ENCODE measurements around the gene PROSER2.

The PROSER2 gene

GRCh38 chr10:11813855-11814567 lies 9.1 kb upstream of the PROSER2 start:
- Mint-ChIP-seq H3K27ac (no peak overlapping the region), H3K9me3 (no peaks in the 10 kb centered on the region), H3K4me1 (no peaks in the 10 kb centered on the region), H3K36me3 (no peaks in the 10 kb centered on the region), H3K4me3 (no peak overlapping the region), H3K27me3 (peaks cover 4% of the 10 kb centered on the region)
- no peak for DNase-seq (ENCODE audit: low spot score in 2 of 2)
- no peak for ATAC-seq (ENCODE audit: low read depth)

GRCh38 chr10:11819027-11819426 lies 4.1 kb upstream of the PROSER2 start:
- Mint-ChIP-seq H3K27me3 (peaks cover 10% of the 10 kb centered on the region), H3K36me3 (no peaks in the 10 kb centered on the region)

GRCh38 chr10:11822026-11822756 lies 965 bp upstream of the PROSER2 start:
- H3K36me3 Mint-ChIP-seq: peaks cover 1% of the 10 kb centered on the region
- no peaks in the 10 kb centered on the region for H3K9me3 Mint-ChIP-seq

More at GRCh38 chr10:11819027-11819426, 4.1 kb upstream of the PROSER2 start:
- Mint-ChIP-seq H3K9me3 (no peaks in the 10 kb centered on the region), H3K4me1 (peaks cover 4% of the 10 kb centered on the region), H3K27ac (no peak overlapping the region), H3K4me3 (no peak overlapping the region)
- ATAC-seq (ENCODE audit: low read depth) (no peak), DNase-seq (ENCODE audit: low spot score in 2 of 2) (no peak)

GRCh38 chr10:11822809-11823121 lies 391 bp upstream of the PROSER2 start:
- Mint-ChIP-seq H3K36me3 (peaks cover 1% of the 10 kb centered on the region), H3K27ac (no peak overlapping the region), H3K27me3 (peaks cover 23% of the 10 kb centered on the region), H3K4me3 (no peak overlapping the region), H3K9me3 (no peaks in the 10 kb centered on the region), H3K4me1 (peaks cover 4% of the 10 kb centered on the region)
- DNase-seq (ENCODE audit: low spot score in 2 of 2) (no peak), ATAC-seq (ENCODE audit: low read depth) (no peak)

More at GRCh38 chr10:11822026-11822756, 965 bp upstream of the PROSER2 start:
- Mint-ChIP-seq H3K27ac (no peak overlapping the region), H3K4me3 (peak overlapping the region; percentile 5), H3K4me1 (peaks cover 4% of the 10 kb centered on the region), H3K27me3 (peaks cover 20% of the 10 kb centered on the region)
- DNase-seq (ENCODE audit: low spot score in 2 of 2) (no peak), ATAC-seq (ENCODE audit: low read depth) (no peak)

GRCh38 chr10:11823989-11824346 lies 812 bp downstream of the PROSER2 start:
- Mint-ChIP-seq H3K4me3 (no peak overlapping the region), H3K36me3 (peaks cover 1% of the 10 kb centered on the region), H3K4me1 (peaks cover 4% of the 10 kb centered on the region), H3K27me3 (peaks cover 24% of the 10 kb centered on the region), H3K27ac (no peak overlapping the region), H3K9me3 (no peaks in the 10 kb centered on the region)
- DNase-seq (ENCODE audit: low spot score in 2 of 2): no peak
- no peak for ATAC-seq (ENCODE audit: low read depth)

GRCh38 chr10:11824376-11824775 lies 1.2 kb downstream of the PROSER2 start:
- ATAC-seq (ENCODE audit: low read depth): no peak
- no peak for DNase-seq (ENCODE audit: low spot score in 2 of 2)
- H3K27me3 Mint-ChIP-seq: peaks cover 24% of the 10 kb centered on the region
- peaks cover 4% of the 10 kb centered on the region for H3K4me1 Mint-ChIP-seq
- no peak overlapping the region for H3K27ac Mint-ChIP-seq
- peaks cover 1% of the 10 kb centered on the region for H3K36me3 Mint-ChIP-seq
- no peaks in the 10 kb centered on the region for H3K9me3 Mint-ChIP-seq
- H3K4me3 Mint-ChIP-seq: no peak overlapping the region

GRCh38 chr10:11824825-11825224 lies 1.7 kb downstream of the PROSER2 start:
- ATAC-seq (ENCODE audit: low read depth) (no peak), DNase-seq (ENCODE audit: low spot score in 2 of 2) (no peak)
- H3K9me3 Mint-ChIP-seq: no peaks in the 10 kb centered on the region
- peaks cover 24% of the 10 kb centered on the region for H3K27me3 Mint-ChIP-seq
- H3K4me1 Mint-ChIP-seq: peaks cover under 1% of the 10 kb centered on the region
- no peak overlapping the region for H3K4me3 Mint-ChIP-seq
- H3K27ac Mint-ChIP-seq: no peak overlapping the region
- peaks cover 1% of the 10 kb centered on the region for H3K36me3 Mint-ChIP-seq

GRCh38 chr10:11825796-11826414 lies 2.7 kb downstream of the PROSER2 start:
- H3K27ac Mint-ChIP-seq: no peak overlapping the region

GRCh38 chr10:11827006-11827405 lies 3.9 kb downstream of the PROSER2 start:
- no peak overlapping the region for H3K27ac Mint-ChIP-seq
- DNase-seq (ENCODE audit: low spot score in 2 of 2): no peak
- ATAC-seq (ENCODE audit: low read depth): no peak

More at GRCh38 chr10:11825796-11826414, 2.7 kb downstream of the PROSER2 start:
- Mint-ChIP-seq H3K36me3 (peaks cover 1% of the 10 kb centered on the region), H3K4me1 (no peaks in the 10 kb centered on the region), H3K9me3 (no peaks in the 10 kb centered on the region), H3K27me3 (peaks cover 26% of the 10 kb centered on the region), H3K4me3 (no peak overlapping the region)
- ATAC-seq (ENCODE audit: low read depth): no peak
- no peak for DNase-seq (ENCODE audit: low spot score in 2 of 2)

GRCh38 chr10:11827414-11827813 lies 4.3 kb downstream of the PROSER2 start:
- H3K4me3 Mint-ChIP-seq: no peak overlapping the region
- ATAC-seq (ENCODE audit: low read depth) (no peak), DNase-seq (ENCODE audit: low spot score in 2 of 2) (no peak)
- no peaks in the 10 kb centered on the region for H3K9me3 Mint-ChIP-seq
- peaks cover 26% of the 10 kb centered on the region for H3K27me3 Mint-ChIP-seq
- peaks cover 1% of the 10 kb centered on the region for H3K36me3 Mint-ChIP-seq
- no peaks in the 10 kb centered on the region for H3K4me1 Mint-ChIP-seq
- no peak overlapping the region for H3K27ac Mint-ChIP-seq

More at GRCh38 chr10:11827006-11827405, 3.9 kb downstream of the PROSER2 start:
- Mint-ChIP-seq H3K27me3 (peaks cover 26% of the 10 kb centered on the region), H3K36me3 (peaks cover 1% of the 10 kb centered on the region), H3K4me1 (no peaks in the 10 kb centered on the region), H3K4me3 (no peak overlapping the region), H3K9me3 (no peaks in the 10 kb centered on the region)

GRCh38 chr10:11828682-11829284 lies 5.6 kb downstream of the PROSER2 start:
- ATAC-seq (ENCODE audit: low read depth) (no peak), DNase-seq (ENCODE audit: low spot score in 2 of 2) (no peak)
- H3K4me3 Mint-ChIP-seq: no peak overlapping the region
- H3K9me3 Mint-ChIP-seq: no peaks in the 10 kb centered on the region
- peaks cover 1% of the 10 kb centered on the region for H3K36me3 Mint-ChIP-seq
- H3K27me3 Mint-ChIP-seq: peaks cover 28% of the 10 kb centered on the region
- no peak overlapping the region for H3K27ac Mint-ChIP-seq
- H3K4me1 Mint-ChIP-seq: no peaks in the 10 kb centered on the region

- no peak overlapping the region for H3K4me3 Mint-ChIP-seq
- ATAC-seq (ENCODE audit: low read depth) (no peak), DNase-seq (ENCODE audit: low spot score in 2 of 2) (no peak)
- peaks cover 1% of the 10 kb centered on the region for H3K36me3 Mint-ChIP-seq
- H3K27ac Mint-ChIP-seq: no peak overlapping the region
- H3K4me1 Mint-ChIP-seq: peaks cover 3% of the 10 kb centered on the region
- peaks cover 21% of the 10 kb centered on the region for H3K27me3 Mint-ChIP-seq
- no peaks in the 10 kb centered on the region for H3K9me3 Mint-ChIP-seq
These were observed 7.8 kb downstream of the PROSER2 start for GRCh38 chr10:11830836-11831519.

- no peak for ATAC-seq (ENCODE audit: low read depth)
- Mint-ChIP-seq H3K36me3 (peaks cover 1% of the 10 kb centered on the region), H3K27ac (no peak overlapping the region), H3K4me1 (peaks cover 3% of the 10 kb centered on the region), H3K9me3 (no peaks in the 10 kb centered on the region), H3K27me3 (peaks cover 19% of the 10 kb centered on the region), H3K4me3 (no peak overlapping the region)
- no peak for DNase-seq (ENCODE audit: low spot score in 2 of 2)
These were observed 8.4 kb downstream of the PROSER2 start for GRCh38 chr10:11831520-11831951.

Data from memory B cell (primary cell).